ENCODE results near the gene SLC13A3. TPM values are rescaled to one million over a fixed set of nuclear protein-coding genes. Genes with fewer than 3 reads are reported as not detected.

SLC13A3 gene
- total and polyA plus RNA-seq, 3 donors from 2014 or later, result 3.2 to 9.1 (median 4.1) TPM

DNA sequence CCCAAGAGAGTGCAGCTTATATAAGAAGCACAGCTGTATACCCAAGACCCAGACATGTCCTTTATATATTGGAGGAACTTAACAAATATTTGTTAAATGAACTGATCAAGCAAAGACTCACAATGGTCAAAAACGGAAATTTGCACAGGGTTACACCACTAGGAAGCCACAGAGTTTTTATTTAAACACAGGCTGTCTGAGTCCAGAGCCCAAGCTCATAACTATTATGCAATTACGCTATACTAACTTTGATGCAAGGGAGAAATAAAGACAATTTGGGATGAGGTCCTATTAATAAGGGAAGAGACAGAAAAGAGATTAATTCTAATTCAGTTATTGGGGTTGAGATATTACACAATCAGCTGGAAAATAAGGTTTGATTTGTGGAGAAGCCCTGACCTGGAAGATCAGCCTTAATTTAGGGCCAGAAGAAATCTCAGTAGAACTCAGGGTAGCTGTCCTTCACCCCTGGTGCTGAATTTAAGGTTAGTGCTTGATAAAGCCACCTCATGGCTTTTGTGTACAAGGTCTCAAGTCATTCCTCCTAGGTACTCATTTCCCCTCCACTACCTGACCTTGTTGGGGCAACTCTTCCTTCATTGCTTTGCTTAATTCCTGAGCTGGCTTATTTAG, 127.4 kb downstream of the SLC13A3 start:
- Histone ChIP-seq H3K4me3 (no peak overlapping the region), H3K27me3 (no peaks in the 10 kb centered on the region), H3K27ac (no peak overlapping the region), H3K4me1 (no peaks in the 10 kb centered on the region), H3K36me3 (ENCODE audit: low read depth, missing control alignments) (no peaks in the 10 kb centered on the region), H3K9me3 (no peaks in the 10 kb centered on the region)
- intact Hi-C loops (cut with DNase I; ENCODE audit: low total_unique reads), result no loop called here
- no peak for DNase-seq
- no peak for TF ChIP-seq POLR2A (IDR thresholded peaks at IDR 0.05)
- TF ChIP-seq, protein P1, sequence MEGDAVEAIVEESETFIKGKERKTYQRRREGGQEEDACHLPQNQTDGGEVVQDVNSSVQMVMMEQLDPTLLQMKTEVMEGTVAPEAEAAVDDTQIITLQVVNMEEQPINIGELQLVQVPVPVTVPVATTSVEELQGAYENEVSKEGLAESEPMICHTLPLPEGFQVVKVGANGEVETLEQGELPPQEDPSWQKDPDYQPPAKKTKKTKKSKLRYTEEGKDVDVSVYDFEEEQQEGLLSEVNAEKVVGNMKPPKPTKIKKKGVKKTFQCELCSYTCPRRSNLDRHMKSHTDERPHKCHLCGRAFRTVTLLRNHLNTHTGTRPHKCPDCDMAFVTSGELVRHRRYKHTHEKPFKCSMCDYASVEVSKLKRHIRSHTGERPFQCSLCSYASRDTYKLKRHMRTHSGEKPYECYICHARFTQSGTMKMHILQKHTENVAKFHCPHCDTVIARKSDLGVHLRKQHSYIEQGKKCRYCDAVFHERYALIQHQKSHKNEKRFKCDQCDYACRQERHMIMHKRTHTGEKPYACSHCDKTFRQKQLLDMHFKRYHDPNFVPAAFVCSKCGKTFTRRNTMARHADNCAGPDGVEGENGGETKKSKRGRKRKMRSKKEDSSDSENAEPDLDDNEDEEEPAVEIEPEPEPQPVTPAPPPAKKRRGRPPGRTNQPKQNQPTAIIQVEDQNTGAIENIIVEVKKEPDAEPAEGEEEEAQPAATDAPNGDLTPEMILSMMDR (IDR thresholded peaks at IDR 0.05), result no peak
- 52 to 60% methylated on average over 2 of the region's 2 CpGs for WGBS, 2 donors

DNA sequence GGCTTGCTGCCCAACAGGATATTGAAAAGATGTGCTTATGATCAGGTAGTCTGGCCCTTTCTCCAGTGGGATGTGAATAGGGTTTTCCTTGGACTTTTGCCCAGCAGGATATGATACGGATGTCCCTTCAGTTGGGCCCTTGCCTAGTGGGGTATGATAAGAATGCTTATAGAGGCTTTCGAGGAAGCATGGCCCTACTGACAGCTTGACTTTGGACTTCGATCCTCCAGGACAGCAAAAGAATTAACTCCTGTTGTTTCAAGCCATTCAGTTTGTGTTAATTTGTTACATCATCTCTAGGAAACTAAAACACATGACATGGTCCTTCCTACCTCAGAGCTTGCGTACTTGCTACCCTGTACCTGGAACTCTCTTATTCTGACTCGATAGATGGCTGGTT, 128.2 kb downstream of the SLC13A3 start:
- Histone ChIP-seq H3K27ac (no peak overlapping the region), H3K9me3 (no peaks in the 10 kb centered on the region), H3K27me3 (no peaks in the 10 kb centered on the region), H3K4me1 (no peaks in the 10 kb centered on the region), H3K4me3 (no peak overlapping the region), H3K36me3 (ENCODE audit: low read depth, missing control alignments) (no peaks in the 10 kb centered on the region)
- no peak for TF ChIP-seq POLR2A (IDR thresholded peaks at IDR 0.05)
- TF ChIP-seq, protein P1 (IDR thresholded peaks at IDR 0.05), result no peak
- 65% methylated on average over 5 of the region's 5 CpGs for WGBS, 2 donors
- intact Hi-C loops (cut with DNase I; ENCODE audit: low total_unique reads), result no loop called here
- DNase-seq, result no peak

DNA sequence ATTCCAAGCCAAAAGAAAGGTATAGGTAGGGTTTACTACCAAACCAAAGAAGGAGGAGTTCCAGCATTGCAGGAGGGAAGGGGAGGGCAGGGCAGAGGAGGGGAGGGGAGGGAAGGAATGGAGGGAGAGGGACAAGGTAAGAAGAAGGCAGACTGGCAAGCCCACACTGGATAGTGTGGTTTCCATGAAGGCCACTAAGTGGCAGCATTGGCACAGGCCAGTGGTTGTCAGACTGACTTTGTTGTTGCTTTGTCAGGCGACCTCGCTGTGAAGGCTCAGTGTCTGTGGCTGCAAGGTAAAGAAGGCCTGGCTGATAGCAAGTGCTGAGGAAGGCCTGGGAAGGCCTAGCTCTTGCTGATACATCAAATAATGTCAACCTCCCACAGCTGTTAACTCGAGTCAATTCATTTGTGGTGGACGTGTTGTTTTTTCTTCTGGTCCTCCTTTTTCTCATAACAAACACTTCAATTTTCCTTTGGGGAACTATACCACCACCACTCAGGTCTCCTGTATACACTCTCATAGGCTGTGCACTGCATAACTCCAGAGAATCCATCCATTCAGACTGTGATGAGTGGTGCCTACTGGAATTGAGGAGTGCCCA, 130.2 kb downstream of the SLC13A3 start:
- no peaks in the 10 kb centered on the region for H3K4me1 ChIP-seq
- H3K36me3 ChIP-seq (ENCODE audit: low read depth, missing control alignments), result no peaks in the 10 kb centered on the region
- intact Hi-C loops (cut with DNase I; ENCODE audit: low total_unique reads), result no loop called here
- H3K27ac ChIP-seq, result no peak overlapping the region
- H3K9me3 ChIP-seq, result no peaks in the 10 kb centered on the region
- WGBS, 2 donors, result 39 to 44% methylated on average over 4 of the region's 4 CpGs
- no peak for TF ChIP-seq POLR2A (IDR thresholded peaks at IDR 0.05)
- TF ChIP-seq, protein P1 (IDR thresholded peaks at IDR 0.05), result peak; percentile 35 to 63 (median 58)
- H3K4me3 ChIP-seq, result no peak overlapping the region
- peak; percentile 76 for DNase-seq
- no peaks in the 10 kb centered on the region for H3K27me3 ChIP-seq

DNA sequence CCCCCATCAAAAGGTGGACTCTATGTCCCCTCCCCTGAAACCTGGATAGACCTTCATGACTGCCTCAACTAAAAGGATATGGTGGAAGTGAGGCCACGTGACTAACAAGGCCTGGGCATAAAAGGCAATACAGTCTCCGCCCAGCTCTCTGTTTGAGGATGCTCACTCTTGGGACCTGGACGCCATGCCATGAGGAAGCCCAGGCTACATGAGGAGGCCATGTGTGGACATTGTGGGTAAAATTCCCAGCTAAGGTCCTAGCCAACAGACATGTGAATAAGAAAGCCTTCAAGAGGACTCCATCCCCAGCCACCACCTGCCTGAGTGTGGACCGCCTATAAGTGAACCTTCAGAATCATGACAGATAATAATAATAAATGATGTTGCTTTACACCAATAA, 130.7 kb downstream of the SLC13A3 start:
- no peak for TF ChIP-seq POLR2A (IDR thresholded peaks at IDR 0.05)
- TF ChIP-seq, protein P1 (IDR thresholded peaks at IDR 0.05), result no peak
- DNase-seq, result no peak
- 90 to 93% methylated on average over 4 of the region's 4 CpGs for WGBS, 2 donors
- H3K36me3 ChIP-seq (ENCODE audit: low read depth, missing control alignments), result no peaks in the 10 kb centered on the region
- H3K27me3 ChIP-seq, result no peaks in the 10 kb centered on the region
- H3K4me1 ChIP-seq, result no peaks in the 10 kb centered on the region
- H3K4me3 ChIP-seq, result no peak overlapping the region
- no peaks in the 10 kb centered on the region for H3K9me3 ChIP-seq
- H3K27ac ChIP-seq, result no peak overlapping the region
- intact Hi-C loops (cut with DNase I; ENCODE audit: low total_unique reads), result no loop called here
